Testis (tissue), 3 donors: ENCODE data around the gene FURIN. TPM values are rescaled to one million over a fixed set of nuclear protein-coding genes. Genes with fewer than 3 reads are reported as not detected.

Experiments used
- DNase-seq: peaks from one replicate; pipeline ENCODE4 v3.0.0-alpha.2; 2019
- H3K27ac ChIP-seq, 2 donors: fragments of 200-600 bp; sonication (generic); one replicate each; pipeline ENCODE4 v1.5.1; 2019
- H3K27me3 ChIP-seq: fragments of 200-600 bp; sonication (generic); one replicate; pipeline ENCODE4 v1.5.1; 2019
- H3K36me3 ChIP-seq: fragments of 200-600 bp; sonication (generic); one replicate; pipeline ENCODE4 v1.5.1; 2017; ENCODE audit warnings: low read depth; ENCODE audit errors: missing control alignments
- H3K4me1 ChIP-seq: fragments of 200-600 bp; sonication (generic); one replicate; pipeline ENCODE4 v1.5.1; 2019
- H3K4me3 ChIP-seq, 2 donors: fragments of 200-600 bp; sonication (generic); one replicate each; pipeline ENCODE4 v1.5.1; 2017 to 2019
- H3K9me3 ChIP-seq: fragments of 200-600 bp; sonication (generic); one replicate; pipeline ENCODE4 v1.5.1; 2017
- POLR2A ChIP-seq: fragments of 450-650 bp; IDR thresholded peaks from one replicate; pipeline ENCODE4 v1.6.1; 2017; ENCODE audit warnings: antibody characterized with exemption, mild to moderate bottlenecking, moderate library complexity
- WGBS, 2 donors: methylation state at CpG; one replicate each; pipeline ENCODE4 v1.1.5; 2018; 5-methylcytosine and 5-hydroxymethylcytosine counted together
- intact Hi-C: fragments of 100-400 bp; cut with DNase I; formaldehyde crosslinking; loops from one replicate; pipeline ENCODE4 v1.15.1; 2023; ENCODE audit warnings: low total_unique reads
- polyA plus RNA-seq: library from polyadenylated mRNA; stranded (reverse); fragments of 350-450 nt; fragmentation: Illumina TruSeq; extraction: RNeasy Lipid Tissue Mini Kit (QIAGEN cat#74804); gene quantifications from one replicate; pipeline ENCODE4 v1.2.3, GENCODE V29; 2014; ENCODE audit warnings: low read depth, low replicate concordance; ENCODE audit not compliant: insufficient read depth
- total RNA-seq, 2 donors: library from RNA; depleted of rRNA; stranded (reverse); fragments of >200 nt; gene quantifications; one replicate each; pipeline ENCODE4 v1.2.3, GENCODE V29; 2016
- TF ChIP-seq, protein P1 (sequence below), 3 experiments: fragments of 450-650 bp in 2 of 3; fragments of 200-600 bp in 1 of 3; sonication (generic) in 1 of 3; IDR thresholded peaks; one replicate each; pipeline ENCODE4 v1.5.1; 2016 to 2019; ENCODE audit warnings: antibody characterized with exemption in 3 of 3, mild to moderate bottlenecking in 2 of 3, moderate library complexity in 1 of 3

The FURIN gene
- total and polyA plus RNA-seq, 3 donors from 2014 or later = 21.5 to 32.1 (median 23.1) TPM

DNA sequence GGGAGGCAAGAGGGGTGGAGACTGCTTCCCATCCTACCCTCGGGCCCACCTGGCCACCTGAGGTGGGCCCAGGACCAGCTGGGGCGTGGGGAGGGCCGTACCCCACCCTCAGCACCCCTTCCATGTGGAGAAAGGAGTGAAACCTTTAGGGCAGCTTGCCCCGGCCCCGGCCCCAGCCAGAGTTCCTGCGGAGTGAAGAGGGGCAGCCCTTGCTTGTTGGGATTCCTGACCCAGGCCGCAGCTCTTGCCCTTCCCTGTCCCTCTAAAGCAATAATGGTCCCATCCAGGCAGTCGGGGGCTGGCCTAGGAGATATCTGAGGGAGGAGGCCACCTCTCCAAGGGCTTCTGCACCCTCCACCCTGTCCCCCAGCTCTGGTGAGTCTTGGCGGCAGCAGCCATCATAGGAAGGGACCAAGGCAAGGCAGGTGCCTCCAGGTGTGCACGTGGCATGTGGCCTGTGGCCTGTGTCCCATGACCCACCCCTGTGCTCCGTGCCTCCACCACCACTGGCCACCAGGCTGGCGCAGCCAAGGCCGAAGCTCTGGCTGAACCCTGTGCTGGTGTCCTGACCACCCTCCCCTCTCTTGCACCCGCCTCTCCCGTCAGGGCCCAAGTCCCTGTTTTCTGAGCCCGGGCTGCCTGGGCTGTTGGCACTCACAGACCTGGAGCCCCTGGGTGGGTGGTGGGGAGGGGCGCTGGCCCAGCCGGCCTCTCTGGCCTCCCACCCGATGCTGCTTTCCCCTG lies 13.8 kb downstream of the FURIN start:
- no peak for DNase-seq
- Histone ChIP-seq H3K4me1 (peaks cover 31% of the 10 kb centered on the region), H3K4me3 (no peak overlapping the region), H3K27me3 (no peaks in the 10 kb centered on the region), H3K27ac (no peak overlapping the region), H3K36me3 (no peaks in the 10 kb centered on the region), H3K9me3 (no peaks in the 10 kb centered on the region)
- 78 to 87% methylated on average over 9 to 19 of the region's 19 CpGs for WGBS, 2 donors
- intact Hi-C loops = loop anchor here (10.0 kb wide), 1 partner anchor 237 kb away; no protein-coding TSS in a partner anchor
- TF ChIP-seq POLR2A = no peak
- TF ChIP-seq, protein P1, sequence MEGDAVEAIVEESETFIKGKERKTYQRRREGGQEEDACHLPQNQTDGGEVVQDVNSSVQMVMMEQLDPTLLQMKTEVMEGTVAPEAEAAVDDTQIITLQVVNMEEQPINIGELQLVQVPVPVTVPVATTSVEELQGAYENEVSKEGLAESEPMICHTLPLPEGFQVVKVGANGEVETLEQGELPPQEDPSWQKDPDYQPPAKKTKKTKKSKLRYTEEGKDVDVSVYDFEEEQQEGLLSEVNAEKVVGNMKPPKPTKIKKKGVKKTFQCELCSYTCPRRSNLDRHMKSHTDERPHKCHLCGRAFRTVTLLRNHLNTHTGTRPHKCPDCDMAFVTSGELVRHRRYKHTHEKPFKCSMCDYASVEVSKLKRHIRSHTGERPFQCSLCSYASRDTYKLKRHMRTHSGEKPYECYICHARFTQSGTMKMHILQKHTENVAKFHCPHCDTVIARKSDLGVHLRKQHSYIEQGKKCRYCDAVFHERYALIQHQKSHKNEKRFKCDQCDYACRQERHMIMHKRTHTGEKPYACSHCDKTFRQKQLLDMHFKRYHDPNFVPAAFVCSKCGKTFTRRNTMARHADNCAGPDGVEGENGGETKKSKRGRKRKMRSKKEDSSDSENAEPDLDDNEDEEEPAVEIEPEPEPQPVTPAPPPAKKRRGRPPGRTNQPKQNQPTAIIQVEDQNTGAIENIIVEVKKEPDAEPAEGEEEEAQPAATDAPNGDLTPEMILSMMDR (IDR thresholded peaks at IDR 0.05) = no peak

DNA sequence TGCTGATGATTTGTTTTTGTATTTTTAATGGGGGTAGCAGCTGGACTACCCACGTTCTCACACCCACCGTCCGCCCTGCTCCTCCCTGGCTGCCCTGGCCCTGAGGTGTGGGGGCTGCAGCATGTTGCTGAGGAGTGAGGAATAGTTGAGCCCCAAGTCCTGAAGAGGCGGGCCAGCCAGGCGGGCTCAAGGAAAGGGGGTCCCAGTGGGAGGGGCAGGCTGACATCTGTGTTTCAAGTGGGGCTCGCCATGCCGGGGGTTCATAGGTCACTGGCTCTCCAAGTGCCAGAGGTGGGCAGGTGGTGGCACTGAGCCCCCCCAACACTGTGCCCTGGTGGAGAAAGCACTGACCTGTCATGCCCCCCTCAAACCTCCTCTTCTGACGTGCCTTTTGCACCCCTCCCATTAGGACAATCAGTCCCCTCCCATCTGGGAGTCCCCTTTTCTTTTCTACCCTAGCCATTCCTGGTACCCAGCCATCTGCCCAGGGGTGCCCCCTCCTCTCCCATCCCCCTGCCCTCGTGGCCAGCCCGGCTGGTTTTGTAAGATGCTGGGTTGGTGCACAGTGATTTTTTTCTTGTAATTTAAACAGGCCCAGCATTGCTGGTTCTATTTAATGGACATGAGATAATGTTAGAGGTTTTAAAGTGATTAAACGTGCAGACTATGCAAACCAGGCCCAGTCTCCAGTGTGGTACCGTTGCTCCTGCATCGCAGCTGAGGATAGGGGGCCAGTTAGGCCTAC lies 14.6 kb downstream of the FURIN start:
- Histone ChIP-seq H3K27me3 (no peaks in the 10 kb centered on the region), H3K4me1 (peaks cover 31% of the 10 kb centered on the region), H3K9me3 (no peaks in the 10 kb centered on the region), H3K27ac (peak overlapping the region; percentile 96 to 97), H3K4me3 (no peak overlapping the region), H3K36me3 (no peaks in the 10 kb centered on the region)
- no peak for TF ChIP-seq POLR2A
- TF ChIP-seq, protein P1 (IDR thresholded peaks at IDR 0.05) = no peak
- WGBS, 2 donors = 72 to 80% methylated on average over 13 of the region's 13 CpGs
- DNase-seq = no peak
- intact Hi-C loops = loop anchor here (10.0 kb wide), 1 partner anchor 238 kb away; no protein-coding TSS in a partner anchor

DNA sequence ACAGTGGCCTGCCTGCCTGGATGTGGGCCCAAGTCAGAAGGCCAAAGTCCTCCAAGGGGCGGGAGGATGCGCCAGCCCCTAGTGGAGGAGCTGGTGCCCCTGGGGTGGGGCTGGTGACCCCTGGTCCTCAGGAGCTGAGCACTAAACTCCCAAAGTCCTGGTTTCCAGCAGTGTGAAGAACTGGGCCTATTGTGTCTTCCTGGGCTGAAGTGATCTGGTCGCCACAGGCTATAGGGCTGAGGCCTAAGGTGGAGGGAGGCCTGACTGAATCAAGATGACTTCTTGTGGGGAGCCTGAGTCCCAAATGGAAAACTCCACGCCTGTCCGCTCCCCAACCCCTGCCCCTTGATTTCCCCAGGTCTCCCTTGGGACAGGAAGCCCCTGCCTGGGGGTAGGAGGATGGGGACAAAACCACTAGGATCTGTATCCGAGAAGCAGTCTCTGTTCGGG lies 15.2 kb downstream of the FURIN start:
- Histone ChIP-seq H3K9me3 (no peaks in the 10 kb centered on the region), H3K4me1 (peaks cover 31% of the 10 kb centered on the region), H3K36me3 (no peaks in the 10 kb centered on the region), H3K27me3 (no peaks in the 10 kb centered on the region), H3K4me3 (peak overlapping the region in 1 of 2 donors; percentile 63), H3K27ac (peak overlapping the region; percentile 96 to 97)
- WGBS, 2 donors = 39 to 59% methylated on average over 7 of the region's 7 CpGs
- DNase-seq = no peak
- TF ChIP-seq, protein P1 (IDR thresholded peaks at IDR 0.05) = no peak
- TF ChIP-seq POLR2A = no peak
- intact Hi-C loops = loop anchor here (10.0 kb wide), 1 partner anchor 239 kb away; no protein-coding TSS in a partner anchor

DNA sequence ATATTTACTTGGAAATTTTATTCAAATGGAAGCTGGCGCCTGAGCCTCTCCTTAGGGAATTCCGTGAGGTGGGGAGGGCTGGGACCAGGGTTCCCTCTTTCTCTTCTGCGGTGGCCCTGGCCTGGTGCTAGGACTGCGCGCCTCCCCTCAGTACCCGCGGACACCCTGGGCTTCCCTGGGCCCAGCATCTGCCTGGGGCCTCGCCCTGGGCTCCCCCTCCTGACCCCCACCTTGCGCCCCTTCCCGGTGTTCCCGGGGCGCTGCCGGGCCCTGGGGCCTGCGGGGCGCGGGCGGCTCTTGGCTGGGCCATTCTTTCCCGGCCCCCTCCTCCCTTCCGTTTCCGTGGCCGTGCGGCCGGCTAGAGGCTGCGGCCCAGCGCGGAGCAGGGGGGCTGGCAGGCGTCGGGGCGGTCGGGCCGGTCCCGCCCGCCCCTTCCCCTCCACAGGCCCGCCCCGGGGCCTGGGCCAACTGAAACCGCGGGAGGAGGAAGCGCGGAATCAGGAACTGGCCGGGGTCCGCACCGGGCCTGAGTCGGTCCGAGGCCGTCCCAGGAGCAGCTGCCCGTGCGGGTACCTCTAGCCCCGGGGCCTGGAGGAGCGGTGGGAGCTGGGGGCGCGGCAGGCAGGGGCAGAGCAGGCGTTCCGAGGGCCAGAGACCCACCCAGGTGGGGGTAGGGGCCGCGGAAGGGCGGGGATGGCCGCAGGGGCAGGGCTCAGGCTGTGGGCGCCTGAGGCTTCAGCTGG lies 15.8 kb downstream of the FURIN start, which contains the start of gene FES:
TSS of gene FES (plus strand) at position 529 of the 743 bp plus-strand sequence. CDS start 542 bp downstream, outside the sequence.
- intact Hi-C loops = loop anchor here (10.0 kb wide), 1 partner anchor 239 kb away; no protein-coding TSS in a partner anchor
- Histone ChIP-seq H3K27ac (peak within 1 kb of the TSS; percentile 96 to 97), H3K36me3 (no peaks in the 10 kb centered on the region), H3K4me3 (peak within 1 kb of the TSS; percentile 53 to 63), H3K4me1 (peaks cover 31% of the 10 kb centered on the region), H3K27me3 (no peaks in the 10 kb centered on the region), H3K9me3 (no peaks in the 10 kb centered on the region)
- DNase-seq = no peak
- WGBS, 2 donors = 8 to 14% methylated on average over 14 to 49 of the region's 58 CpGs
- no peak for TF ChIP-seq POLR2A
- TF ChIP-seq, protein P1 (IDR thresholded peaks at IDR 0.05) = no peak
